ENCODE data around the gene C13orf46.

DNA sequence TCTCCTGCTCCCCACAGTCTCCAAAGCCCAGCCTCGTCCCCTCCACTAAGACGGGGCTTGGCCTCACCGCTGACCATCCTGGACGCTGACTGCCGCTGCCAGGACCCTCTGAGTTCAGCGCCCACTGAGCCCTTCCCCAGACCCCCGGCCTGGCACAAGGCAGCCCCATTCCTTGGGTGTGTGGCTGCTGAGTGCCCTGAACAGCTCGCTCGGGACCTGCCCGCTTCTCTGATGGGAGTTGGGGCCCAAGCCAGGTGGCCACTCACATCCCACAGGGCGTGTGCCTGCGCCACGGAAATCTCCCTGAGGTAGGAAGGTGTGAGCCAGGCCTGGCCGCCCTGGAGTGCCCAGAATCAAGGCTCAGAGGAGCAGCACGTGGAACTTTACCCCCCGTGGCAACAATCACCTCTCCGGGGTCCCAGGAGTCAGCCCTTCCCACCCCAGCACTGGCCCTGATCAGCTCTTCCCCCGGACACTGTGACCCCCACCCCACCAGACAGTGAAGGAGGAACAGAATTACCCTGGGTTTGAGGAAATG, 20.8 kb downstream of the C13orf46 start:
- TF ChIP-seq, protein P1, sequence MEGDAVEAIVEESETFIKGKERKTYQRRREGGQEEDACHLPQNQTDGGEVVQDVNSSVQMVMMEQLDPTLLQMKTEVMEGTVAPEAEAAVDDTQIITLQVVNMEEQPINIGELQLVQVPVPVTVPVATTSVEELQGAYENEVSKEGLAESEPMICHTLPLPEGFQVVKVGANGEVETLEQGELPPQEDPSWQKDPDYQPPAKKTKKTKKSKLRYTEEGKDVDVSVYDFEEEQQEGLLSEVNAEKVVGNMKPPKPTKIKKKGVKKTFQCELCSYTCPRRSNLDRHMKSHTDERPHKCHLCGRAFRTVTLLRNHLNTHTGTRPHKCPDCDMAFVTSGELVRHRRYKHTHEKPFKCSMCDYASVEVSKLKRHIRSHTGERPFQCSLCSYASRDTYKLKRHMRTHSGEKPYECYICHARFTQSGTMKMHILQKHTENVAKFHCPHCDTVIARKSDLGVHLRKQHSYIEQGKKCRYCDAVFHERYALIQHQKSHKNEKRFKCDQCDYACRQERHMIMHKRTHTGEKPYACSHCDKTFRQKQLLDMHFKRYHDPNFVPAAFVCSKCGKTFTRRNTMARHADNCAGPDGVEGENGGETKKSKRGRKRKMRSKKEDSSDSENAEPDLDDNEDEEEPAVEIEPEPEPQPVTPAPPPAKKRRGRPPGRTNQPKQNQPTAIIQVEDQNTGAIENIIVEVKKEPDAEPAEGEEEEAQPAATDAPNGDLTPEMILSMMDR (IDR thresholded peaks at IDR 0.05), result no peak
- no peak for TF ChIP-seq MAFK (IDR thresholded peaks at IDR 0.05; ENCODE audit: partially characterized antibody)
- TF ChIP-seq, protein P2, sequence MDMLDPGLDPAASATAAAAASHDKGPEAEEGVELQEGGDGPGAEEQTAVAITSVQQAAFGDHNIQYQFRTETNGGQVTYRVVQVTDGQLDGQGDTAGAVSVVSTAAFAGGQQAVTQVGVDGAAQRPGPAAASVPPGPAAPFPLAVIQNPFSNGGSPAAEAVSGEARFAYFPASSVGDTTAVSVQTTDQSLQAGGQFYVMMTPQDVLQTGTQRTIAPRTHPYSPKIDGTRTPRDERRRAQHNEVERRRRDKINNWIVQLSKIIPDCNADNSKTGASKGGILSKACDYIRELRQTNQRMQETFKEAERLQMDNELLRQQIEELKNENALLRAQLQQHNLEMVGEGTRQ (IDR thresholded peaks at IDR 0.05), result no peak
- TF ChIP-seq RAD21 (conservative IDR thresholded peaks at IDR 0.05 in 1 of 2, IDR thresholded peaks at IDR 0.05 in 1 of 2), result no peak
- no peak for TF ChIP-seq RCOR1 (IDR thresholded peaks at IDR 0.05; ENCODE audit: low read depth, low read length)
- no peak for TF ChIP-seq KDM1A (IDR thresholded peaks at IDR 0.05; ENCODE audit: low read depth)
- no peak for TF ChIP-seq HEYL (CRISPR knock-in tag; IDR thresholded peaks at IDR 0.05)
- TF ChIP-seq, protein P3, sequence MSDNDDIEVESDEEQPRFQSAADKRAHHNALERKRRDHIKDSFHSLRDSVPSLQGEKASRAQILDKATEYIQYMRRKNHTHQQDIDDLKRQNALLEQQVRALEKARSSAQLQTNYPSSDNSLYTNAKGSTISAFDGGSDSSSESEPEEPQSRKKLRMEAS (IDR thresholded peaks at IDR 0.05), result no peak
- TF ChIP-seq RFX5 (IDR thresholded peaks at IDR 0.05), result no peak
- no peak for TF ChIP-seq BCL3 (IDR thresholded peaks at IDR 0.05)
- TF ChIP-seq PBX3 (IDR thresholded peaks at IDR 0.05), result no peak
- no peak for TF ChIP-seq JUNB (IDR thresholded peaks at IDR 0.05)
- no peak for TF ChIP-seq POLR2A (IDR thresholded peaks at IDR 0.05; ENCODE audit: low read length)
